Measurements from ENCODE around the gene LCN12.
A peak's percentile ranks its signal among the peaks of the same experiment; 100 is the strongest.

LCN12 gene

GRCh38 chr9:136927343-136928271, 24.5 kb upstream of the LCN12 start:
- DNase-seq = no peak

GRCh38 chr9:136928591-136928990, 23.5 kb upstream of the LCN12 start:
- no peak for DNase-seq

DNA sequence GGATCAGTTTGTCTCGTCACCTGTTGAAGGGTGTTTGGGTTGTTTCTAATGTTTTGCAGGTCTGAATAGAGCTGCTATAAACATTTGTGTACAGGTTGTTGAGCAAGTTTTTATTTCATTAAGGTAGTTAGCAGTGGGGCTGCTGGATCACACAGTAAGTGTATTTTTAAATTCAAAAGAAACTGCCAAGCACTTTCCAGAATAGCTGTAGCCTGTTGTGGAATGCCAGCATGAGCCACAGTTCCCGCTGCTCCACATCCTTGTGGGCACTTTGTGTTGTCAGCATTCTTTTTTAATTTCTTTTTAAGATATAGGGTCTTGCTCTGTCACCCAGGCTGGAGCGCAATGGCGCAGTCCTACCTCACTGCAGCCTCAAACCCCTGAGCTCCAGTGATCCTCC, 22.1 kb upstream of the LCN12 start:
- no peak for DNase-seq

GRCh38 chr9:136931611-136932130, 20.4 kb upstream of the LCN12 start:
- no peak for DNase-seq

DNA sequence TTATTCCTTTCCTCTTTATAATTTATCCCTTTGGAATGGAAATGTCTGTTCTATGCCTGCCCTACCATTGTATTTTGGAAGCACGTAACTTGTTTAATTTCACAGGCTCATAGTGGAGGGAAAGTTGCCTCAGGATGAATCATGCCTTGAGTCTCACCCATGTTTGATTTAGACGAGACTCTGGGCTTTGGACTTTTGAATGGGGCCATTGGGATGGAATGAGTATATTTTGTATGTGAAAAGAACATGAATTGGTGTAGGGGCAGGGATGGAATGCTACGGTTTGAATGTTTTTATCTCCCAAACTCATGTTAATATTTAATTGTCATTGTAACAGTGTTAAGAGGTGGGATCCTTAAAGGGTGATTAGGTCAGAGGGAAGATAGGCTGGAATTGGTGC, 17.8 kb upstream of the LCN12 start:
- no peak for DNase-seq

- DNase-seq = no peak
These were observed 16.4 kb upstream of the LCN12 start for GRCh38 chr9:136935651-136936050.

- DNase-seq = no peak
These were observed 15.4 kb upstream of the LCN12 start for GRCh38 chr9:136936645-136937170.

DNA sequence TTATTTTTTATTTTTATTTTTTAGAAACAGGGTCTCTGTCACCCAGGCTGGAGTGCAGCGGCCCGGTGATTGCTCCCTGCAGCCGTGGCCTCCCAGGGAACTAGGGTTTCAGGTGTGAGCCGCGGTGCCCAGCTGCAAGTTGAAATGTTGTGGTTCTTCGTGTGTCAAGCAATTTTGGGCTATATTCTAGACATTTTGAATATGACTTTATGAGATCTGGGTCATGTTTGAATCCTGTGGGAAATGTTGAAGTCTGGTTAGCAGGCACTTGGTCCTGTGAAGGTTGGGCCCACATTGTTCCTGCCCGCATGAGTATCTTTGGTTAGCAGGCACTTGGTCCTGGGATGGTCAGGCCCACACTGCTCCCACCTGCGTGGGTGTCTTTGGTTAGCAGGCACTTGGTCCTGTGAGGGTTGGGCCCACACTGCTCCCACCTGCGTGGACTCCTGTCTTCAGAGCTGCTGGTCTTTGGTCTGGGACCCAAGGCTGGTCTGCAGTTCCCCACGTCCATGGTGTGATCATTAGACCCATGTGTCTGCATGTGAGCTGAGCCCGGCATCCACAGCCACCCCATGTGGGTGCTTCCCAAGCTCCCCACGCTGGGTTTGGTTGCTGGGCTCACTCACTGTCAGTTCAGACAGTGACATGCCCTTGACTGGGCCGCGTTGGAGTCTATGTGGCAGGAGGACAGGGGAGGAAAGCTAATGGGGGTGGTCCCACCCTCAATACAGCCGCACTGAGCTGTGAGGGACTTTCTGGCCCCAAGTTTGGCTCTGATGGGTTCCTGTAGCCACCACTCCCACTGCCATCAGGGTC, 14.7 kb upstream of the LCN12 start:
- DNase-seq = no peak

- DNase-seq = no peak
These were observed 12.6 kb upstream of the LCN12 start for GRCh38 chr9:136939431-136939995.

GRCh38 chr9:136939996-136940525, 12.0 kb upstream of the LCN12 start:
- no peak for DNase-seq

DNA sequence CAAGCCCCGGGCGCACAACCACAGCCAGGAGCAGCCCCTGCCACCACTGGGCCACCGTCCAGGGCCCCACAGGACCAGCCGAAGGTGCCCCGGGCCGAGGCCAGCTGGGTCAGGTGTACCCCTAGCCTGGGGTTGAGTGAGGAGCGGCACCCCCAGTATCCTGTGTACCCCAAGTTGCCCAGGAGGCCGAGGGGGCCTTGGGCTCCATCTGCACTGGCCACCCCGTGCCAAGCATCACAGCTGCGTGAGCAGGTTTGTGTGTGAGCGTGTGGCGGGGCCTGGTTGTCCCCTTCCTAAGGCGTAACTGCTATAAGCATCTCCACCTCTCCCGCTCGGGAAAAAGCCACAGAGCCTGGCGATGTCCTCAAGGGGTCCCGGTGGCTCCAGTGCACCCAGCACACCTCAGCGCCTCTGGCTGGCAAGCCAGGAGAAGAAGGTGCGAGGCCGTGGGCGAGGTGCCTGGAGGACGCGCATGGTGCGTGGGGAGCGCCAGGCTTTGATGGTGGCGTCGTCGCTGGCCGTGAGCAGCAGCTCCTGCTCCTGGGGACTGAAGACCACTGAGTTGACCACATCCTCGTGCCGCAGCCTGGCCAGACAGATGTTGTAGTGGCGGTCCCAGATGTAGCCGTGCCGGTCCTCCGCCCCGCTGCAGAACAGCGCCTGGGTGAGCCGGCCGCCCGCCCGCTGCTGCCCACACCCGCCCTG, 11.4 kb upstream of the LCN12 start:
- DNase-seq = no peak

GRCh38 chr9:136941231-136942111, 10.6 kb upstream of the LCN12 start:
- DNase-seq = no peak

DNA sequence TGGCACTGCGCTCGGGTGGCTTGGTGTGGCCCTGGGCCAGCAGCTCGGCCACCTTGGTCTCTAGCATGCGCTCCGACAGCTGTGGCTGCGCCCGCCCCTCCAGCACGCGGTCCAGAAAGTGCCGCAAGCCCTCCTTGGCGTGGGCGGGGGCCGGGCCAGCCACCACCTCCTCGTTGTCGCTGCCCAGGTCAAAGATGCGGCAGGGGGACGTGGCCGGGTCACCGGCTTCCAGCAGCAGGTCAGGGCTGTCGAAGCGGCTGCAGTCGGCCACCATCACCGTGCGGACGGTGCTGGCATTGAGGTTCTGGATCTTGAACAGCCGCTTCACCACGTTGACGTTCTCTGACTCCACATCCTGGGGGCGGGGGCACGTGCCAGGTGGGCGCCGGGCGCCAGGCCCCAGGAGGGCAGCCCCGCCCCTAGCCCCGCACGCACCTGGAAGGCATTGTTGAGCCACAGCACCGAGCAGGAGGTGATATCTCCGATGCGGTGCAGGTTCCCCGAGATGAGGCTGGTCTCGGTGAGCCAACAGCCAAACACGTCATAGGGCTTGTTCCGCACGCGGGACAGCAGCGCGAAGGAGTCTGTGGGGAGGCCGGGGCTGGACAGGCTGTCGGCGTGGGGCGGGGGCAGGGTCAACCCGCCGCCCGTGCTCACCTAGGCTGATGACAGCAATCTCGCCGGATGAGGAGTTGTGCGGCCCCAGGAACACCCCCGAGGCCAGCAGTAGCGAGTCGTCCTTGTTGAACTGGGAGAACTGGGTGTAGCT, 9.8 kb upstream of the LCN12 start:
- DNase-seq = no peak

- DNase-seq = no peak
These were observed 9.2 kb upstream of the LCN12 start for GRCh38 chr9:136942881-136943230.

DNA sequence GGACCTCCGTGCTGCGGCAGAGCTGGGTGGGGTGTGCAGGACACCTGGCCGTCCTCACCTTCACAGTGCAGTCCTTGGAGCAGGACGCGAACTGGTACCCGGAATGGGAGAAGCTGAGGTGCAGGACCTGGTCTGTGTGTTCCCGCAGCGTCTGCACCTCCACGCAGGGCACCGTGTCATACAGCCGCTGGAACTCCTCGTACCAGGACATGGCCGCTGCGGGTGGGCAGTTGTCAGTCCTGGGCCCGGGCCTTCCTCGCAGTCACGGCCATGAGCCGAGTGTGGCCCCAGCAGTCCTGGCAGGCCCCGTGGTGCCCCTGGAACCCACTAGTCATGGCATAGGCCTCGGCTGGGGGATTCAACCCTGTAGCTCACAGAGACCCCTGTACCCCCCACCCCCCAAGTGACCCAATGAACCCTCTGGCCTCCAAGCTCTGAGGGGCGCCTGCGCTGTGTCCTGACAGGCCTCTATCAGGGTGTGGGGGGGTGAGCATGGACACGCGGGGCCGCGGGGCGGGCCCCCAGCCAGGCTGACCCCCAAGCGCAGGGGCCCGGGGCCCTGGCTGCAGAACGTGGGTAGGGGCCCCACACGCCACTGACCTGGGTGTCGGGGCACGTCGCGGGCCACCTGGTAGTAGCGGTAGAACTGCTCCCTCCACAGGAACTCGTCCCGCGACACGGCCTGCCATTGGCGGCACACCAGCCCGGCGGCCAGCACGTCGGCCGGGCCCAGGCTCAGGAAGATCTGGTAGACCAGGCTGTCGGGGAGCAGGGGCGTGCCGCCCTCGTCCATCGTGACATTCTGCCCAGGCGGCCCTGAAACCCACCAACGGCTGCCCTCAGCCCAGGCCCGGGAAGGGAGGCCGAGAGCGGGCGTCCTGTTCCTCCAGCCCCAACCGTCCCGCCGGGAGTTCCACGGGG, 8.5 kb upstream of the LCN12 start:
- no peak for DNase-seq

GRCh38 chr9:136944212-136944518, 7.9 kb upstream of the LCN12 start:
- DNase-seq = no peak

DNA sequence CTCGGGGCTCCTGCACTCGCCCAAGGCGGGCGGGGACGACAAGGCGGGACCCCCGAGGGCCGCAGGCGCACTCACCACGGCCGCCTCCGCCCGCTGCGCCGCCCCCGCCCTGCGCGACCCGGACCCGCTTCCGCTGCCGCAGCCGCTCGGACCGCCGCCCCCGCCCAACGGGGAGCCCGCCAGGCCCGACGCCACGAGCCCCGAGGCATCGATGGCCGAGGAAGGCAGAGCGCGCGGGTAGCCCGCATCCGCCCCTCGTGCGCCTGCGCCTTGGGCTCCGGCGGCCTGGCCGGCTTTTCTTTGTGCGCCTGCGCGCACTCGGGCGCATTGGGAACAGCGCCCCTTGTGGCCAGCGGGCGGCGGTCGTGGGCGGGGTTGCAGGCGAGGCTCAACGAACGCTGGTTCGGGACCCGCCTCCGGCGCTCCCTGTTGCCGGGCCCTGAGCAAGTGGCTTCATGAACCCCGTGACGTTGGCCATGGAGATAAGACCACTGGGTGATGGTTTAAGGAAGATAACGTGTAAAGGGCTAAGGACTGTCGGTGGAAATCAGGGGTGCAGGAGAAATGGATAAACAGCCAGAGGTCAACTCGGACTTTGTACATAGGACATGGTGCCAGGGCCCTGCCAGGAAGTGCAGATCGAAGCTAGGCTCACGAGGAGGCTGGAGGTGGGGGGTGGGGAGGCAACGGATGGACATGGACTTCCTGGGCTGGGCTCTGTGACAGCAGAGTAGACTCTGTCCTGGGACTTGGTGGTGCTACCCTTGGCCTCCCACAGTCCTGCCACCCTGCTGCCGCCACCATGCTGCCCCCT, 7.3 kb upstream of the LCN12 start, which contains the start of the genes C8G and FBXW5:
Gene C8G, plus strand, starts transcription at position 725 of the 814 bp plus-strand sequence. Its CDS starts 78 bp downstream, at position 803.
Gene FBXW5, minus strand, starts transcription at position 220 of the 814 bp plus-strand sequence. CDS start 655 bp downstream, outside the sequence.
- DNase-seq = peak; percentile 88
